T follicular helper cell (primary cell): Measurements from ENCODE around the gene CHRM4.

Experiments
- DNase-seq: peaks from one replicate; pipeline ENCODE4 v3.0.0-alpha.2; 2020; ENCODE audit warnings: low read depth

CHRM4 gene

DNA sequence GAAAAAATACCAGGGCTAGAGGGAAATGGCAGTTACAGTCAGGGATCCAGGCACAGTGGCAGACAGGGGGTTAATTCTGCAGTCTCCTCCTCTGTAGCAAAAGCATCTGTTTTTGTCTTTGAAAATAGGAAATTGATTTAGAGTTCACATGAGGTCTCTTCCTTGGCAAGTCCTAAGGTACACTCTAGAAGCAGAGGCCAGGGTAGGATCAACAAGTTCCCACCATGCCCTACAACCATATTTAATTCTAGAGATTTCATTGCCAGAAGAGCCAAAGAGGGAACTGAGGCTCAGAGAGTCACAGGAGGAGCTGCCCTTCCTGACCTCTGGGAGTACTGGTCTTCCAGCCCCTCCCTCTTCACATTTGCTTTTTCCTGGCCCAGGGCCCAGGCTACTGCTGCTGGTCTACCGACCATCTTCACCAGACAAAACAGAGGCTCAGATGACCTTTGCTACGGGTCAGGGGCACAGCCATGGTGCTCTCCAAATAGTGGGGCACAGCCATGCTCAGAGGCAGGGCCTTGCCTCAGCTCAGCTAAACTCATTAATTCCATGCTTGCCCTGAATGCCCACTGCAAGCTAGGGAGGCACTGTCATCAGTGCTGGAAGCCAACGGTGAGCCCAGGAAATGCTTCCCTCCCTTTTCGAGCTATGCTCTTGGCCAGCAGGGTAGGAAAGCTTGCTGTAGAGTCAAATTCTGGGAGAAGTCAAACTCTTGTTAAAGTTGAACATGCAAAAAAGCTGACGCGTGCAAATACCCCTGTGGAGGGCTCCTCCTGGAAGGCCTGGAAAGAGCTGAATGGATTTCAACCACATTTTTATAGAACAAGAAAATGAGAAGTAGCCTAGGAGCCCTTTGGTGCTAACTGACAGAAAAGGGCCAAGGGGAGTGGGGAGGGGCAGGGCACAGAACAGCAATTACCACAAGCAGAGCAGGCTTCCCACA is 11.7 kb upstream of the CHRM4 start:
- no peak for DNase-seq

DNA sequence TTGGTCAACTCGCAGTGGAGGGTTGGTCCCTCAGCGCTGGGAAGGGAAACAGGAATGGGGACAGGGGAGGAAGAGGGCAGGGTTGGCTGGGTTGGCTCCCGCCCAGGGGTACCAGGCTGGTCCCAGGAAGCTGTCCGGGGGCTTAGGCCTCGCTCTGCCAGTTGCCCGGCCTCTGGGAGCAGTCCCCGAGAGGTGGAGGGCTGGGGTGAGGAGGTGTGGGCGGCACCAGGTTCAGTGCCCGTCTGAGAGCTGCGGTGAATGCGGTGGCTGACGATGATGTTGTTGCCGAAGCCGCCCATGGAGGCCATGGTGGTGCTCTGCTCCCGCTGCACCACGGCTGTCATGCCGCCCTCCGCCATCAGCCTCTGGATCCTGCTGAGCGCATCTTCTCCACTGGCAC is 6.0 kb upstream of the CHRM4 start:
- no peak for DNase-seq

GRCh38 chr11:46393759-46394158 is 2.2 kb upstream of the CHRM4 start:
- DNase-seq: no peak

DNA sequence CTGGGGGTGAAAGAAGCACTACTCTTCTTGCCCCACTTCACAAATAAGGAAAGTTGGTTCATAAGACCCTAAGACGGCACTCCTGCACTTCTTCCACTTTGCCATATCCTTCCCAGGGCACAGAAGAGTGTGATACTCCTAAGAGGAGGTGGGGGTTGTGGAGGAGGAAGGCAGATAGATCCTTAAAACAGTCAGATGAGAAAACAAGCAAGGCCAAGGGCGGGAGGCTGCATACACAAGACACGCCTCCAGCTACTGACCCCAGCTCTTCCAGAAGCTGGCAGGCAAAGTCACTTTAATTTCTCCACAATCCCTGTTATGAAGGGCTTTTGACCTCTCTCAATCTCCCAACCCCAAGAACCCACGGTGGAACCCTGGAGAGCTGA is 1.6 kb upstream of the CHRM4 start:
- DNase-seq: no peak

DNA sequence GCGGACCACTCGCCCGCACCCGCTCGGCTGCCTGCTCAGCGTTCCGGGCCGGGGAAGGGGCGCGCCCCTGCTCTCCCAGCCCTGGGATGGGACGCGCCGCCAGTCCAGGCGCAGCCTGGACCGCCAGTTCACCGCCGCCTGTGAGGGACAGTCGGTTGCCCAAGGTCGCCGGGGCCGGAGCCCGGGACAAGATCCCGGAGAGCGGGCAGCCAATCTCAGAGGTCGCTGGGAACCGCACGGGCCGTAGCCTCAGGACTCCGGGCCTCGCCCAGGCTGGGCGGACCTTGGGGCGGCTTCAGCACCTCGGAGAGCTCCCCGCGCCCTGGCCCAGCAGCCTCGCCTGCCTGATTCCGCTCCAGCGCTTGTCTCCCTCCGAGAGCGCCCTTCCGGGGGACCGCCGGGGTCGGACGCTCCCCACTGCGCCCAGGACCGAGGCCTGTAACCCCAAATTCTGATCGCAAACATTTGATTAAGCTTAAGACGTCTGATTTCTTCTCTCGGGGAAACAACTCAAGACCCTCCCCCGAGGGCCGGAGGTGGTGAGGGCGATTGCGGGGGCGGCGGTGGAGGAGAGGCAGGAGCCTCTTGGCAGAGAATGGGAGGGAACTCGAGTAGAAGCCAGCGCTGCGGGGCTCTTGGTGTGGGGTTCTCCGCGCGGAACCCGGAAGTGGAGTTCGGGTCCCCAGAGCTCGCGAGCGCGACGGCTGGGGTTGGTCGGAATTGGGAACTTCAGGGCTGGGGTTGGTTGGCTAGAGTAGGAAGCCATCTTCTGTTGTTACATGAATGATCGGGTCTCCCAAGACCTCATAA is 1.1 kb upstream of the CHRM4 start:
- peak; percentile 60 for DNase-seq

- DNase-seq: no peak
Measured at GRCh38 chr11:46391186-46391577, 394 bp downstream of the CHRM4 start.

DNA sequence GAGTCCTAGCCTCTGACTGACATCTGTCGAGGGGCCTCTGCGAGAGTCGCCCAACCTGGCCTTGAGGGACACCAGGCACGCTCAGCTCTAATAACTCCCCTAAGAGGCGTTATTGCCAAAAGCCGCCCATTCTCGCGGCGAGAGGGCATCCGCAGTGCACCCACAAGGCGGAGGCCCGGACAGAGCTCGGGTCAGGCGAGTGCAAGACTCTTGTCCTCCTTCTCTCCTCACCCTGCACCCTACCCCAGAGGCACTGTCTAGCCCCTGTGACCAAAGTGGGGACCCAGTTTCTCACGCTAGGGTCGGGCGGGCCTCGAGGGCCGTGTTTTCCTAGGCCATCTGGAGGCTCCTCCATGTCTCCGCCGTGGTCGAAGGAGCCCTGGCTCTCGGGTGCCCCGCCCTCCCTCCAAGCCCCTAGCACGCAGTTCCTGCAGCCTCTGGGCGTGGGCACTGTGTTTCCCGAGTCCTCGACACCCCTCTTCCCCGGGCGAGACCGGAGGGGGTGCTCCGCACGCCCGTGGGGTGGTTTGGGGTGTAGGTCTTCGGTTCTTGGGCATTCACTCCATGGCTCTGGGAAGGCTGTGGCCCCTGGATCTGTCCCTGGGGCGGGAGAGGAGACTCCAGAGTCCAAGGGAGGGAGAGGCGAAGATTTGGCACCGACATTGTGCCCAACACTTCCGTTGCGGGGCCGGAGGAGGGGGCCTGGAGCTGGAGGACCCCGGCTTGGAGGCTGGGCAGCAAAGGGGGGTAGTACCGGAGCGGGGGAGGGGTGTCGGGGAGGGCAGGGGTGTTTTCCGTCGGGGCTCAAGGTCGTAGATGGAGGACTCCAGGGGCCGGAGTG is 1.0 kb downstream of the CHRM4 start:
- no peak for DNase-seq

- DNase-seq: no peak
Measured at GRCh38 chr11:46389450-46390330, 1.9 kb downstream of the CHRM4 start.

DNA sequence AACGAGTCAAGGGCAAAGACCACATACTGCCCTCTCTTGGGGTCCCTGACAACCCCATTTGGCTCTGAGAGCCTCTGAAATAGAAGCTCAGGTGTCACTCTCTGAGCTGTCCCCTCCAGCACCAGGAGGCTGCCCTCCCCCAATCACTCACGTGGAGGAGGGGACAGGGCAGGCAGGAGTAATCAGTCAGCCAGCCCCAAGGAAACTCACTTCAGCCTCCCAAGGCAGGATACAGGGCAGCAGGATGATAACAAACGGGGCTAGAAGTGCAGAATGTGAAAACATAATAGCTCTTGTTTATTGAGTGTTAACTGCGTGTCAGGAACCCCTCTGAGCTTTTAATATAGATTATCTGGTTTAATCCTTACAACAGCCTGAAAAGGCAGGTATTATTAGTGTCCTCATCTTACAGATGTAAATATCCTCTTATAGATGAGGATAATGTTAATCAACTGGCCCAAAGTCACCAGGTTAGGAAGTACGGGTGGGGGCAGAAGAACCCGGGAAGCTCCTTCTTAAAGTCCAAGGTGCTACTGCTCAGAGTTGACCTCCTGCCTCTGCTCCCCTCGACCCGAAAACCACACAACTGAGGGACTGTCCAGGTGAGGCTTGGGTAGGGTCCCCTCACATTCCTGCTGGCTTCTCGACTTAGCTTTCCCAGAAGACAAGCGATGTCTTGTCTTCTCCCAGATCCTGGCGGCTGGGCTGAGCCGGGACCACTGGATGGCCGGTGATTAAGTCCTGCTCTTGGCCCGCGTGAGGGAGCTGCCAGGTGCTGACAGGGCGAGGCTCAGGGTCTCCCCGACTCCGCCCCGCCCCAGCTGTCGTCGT is 2.7 kb downstream of the CHRM4 start:
- no peak for DNase-seq

DNA sequence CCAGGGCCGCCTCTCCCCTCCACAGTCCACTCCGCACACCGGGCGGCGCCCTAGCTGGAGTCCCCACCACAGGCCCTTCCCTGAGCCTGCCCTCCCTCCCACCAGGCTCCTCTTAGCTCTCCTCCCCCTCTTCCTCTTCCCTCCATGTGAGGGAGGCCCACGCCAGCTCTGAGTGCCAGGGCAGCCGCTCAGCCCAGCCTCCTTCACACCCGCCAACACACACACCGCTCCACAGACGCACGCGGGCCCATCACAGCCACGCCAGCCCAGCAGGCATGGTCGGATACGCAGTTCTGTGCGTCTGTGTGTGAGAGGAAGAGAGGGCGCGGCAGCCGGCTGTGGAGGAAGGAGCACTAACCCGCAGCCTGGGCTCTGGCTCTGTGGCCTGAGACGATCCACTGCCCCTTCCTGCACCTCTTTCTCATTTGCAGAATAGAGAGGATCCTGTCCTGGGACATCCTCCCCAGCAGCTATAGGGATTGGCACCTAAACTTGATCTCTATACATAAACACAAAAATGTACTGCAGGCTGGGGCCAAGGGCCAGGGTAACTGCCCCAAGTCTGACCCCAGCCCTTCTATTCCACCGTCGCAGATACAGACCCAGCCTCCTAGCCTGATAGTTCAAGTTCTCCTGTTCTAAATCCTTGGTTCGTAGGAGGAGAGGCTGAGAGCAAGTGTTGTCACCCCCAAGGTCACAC is 3.5 kb downstream of the CHRM4 start:
- no peak for DNase-seq

- no peak for DNase-seq
Measured at GRCh38 chr11:46387456-46387855, 4.1 kb downstream of the CHRM4 start.

DNA sequence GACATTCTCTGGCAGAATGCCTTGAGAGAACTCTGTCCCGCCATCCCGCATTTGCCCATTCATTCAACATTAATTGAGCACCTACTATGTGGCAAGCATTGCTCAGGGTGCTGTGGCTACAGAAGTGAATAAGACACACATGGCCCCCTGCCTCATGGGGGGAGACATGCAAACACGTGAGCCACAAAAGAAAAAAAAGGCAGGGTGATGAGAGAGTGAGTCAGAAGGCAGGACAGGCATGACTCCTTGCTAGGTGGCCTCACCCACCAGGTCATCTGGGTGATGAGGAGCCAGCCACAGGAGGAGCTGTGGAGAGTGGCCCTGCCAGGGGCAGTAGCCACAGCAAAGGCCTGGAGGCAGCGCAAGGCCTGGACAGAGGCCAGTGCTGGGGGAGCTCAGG is 4.9 kb downstream of the CHRM4 start:
- no peak for DNase-seq

DNA sequence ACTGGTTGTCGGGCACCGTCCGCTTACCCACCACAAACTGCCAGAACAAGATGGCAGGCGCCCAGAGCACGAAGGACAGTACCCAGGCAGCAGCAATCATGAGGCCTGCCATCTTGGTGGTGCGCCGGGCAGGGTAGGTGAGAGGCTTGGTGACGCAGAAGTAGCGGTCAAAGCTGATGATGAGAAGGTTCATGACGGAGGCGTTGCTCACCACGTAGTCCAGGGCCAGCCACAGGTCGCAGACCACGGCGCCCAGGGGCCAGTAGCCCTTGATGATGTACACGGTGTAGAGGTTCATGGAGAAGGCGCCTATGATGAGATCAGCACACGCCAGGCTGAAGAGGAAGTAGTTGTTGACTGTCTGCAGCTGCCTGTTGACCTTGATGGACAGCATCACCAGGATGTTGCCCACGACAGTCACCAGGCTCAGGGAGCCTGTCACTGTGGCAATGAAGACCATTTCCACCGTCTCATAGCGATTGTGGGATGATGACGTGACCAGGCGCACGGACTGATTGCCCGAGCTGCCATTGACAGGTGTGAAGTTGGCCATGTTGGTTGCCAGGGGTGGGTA is 5.5 kb downstream of the CHRM4 start:
- no peak for DNase-seq

DNA sequence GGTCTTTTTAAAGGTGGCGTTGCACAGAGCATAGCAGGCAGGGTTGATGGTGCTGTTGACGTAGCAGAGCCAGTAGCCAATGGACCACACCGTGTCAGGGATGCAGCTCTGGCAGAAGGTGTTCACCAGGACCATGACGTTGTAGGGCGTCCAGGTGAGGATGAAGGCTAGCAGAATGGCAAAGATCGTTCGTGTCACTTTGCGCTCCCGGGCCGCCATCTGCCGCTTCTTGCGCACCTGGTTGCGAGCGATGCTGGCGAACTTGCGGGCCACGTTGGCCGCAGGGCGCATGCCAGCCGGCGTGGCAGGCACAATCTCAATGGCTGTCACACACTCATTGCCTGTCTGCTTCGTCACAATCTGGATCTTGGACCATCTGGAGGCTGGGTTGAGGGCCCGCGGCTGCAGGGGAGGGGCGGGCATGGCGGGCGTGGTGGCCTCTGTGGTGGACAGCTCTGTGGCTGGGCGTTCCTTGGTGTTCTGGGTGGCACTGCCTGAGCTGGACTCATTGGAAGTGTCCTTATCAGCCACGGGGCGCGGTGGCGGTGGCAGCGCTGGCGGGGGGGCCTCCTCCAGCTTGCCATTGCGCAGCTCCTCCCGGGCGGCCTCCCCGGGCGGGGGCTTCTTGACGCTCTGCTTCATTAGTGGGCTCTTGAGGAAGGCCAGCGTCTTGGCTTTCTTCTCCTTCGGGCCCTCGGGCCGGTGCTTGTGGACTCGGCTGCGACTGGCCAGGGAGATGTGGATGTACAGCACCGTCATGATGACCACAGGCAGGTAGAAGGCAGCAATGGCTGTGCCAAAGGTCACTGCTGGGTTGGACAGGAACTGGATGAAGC is 6.2 kb downstream of the CHRM4 start:
- DNase-seq: no peak

DNA sequence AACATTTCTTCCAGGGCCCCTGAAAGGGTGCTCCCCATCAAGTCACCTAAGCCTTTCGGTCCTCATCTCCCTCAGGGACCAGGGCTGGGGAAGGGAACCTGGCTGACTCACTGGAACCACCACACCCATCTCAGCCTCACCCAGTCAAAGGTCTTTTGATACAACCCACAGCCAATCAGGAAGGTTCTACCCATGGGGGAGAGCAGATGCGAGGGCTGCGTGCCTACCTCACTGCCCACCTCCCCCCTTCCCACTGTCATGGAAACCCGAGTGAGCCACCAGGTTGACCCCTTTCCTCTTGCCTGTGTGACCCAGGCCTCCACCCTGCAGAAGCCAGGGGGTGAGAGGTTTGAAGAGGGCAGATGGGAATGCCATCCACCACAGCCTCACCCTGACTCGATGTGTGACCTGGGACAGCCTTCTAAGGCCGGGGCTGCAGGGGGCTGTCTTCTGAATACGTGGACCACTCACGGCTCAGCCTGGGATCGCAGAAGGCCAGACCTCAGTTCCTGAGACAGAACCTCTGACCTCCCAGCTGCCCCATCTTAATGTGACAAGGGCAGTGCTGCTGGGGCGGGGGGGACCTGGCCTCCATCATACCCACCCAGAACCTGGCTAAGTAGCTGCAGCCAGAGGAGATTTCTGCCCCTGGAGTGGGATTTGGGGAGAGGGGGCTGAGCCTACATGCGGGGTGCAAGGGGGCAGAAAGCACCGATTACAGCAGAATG is 7.4 kb downstream of the CHRM4 start:
- no peak for DNase-seq

- DNase-seq: no peak
Measured at GRCh38 chr11:46383404-46383758, 8.2 kb downstream of the CHRM4 start.

DNA sequence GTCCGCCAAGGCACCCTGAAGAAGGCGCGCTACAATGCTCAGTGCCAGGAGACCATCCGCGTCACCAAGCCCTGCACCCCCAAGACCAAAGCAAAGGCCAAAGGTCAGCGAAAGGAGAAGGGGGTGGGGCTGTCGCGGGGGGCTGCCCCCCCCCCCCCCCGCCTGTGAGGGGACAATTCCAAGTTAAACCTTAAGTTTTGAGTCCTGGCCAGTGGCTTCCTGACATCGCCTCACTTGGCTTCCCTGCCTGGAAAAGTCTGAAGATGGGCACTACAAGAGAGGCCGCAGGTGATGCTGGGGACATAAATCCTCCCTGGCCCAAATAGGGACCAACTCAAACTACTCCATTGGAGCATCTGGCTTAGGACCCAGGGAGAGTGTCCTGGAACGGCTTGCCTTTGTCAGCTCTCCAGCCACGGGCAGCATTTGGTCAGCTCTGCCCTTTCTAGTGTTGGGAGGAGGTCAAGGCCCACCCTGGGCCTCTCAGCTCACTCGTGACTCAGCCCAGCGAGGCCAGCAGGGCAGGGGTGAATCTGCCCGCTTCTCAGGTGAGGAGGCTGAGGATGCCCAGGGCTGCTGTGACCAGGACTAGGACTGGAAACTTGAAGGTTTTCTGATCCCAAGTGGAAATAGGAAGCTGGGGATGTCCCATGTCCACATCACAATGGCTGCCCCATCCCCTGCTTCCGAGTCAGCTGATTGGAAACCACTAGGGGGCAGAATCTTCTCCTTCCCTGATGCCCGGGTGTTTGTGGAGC is 8.8 kb downstream of the CHRM4 start:
- no peak for DNase-seq
